Caco-2 (cell line): ENCODE data around the gene SIX5. TPM values are rescaled to one million over a fixed set of nuclear protein-coding genes. Genes with fewer than 3 reads are reported as not detected.
A peak's percentile ranks its signal among the peaks of the same experiment; 100 is the strongest.

Experiments used
- BruUV-seq: library from RNA; stranded (reverse); fragments of 400-500 nt; replicated peaks from 2 replicates; lab custom pipeline; 2021; lab: Mats Ljungman, UMichigan
- CTCF ChIA-PET: fragments of 300-600 bp; sonication (Branson Sonifier 250); formaldehyde crosslinking; loops from one replicate; lab custom pipeline; 2022; ENCODE audit warnings: antibody characterized with exemption; lab: Charles Lee
- POLR2A ChIA-PET: fragments of 300-600 bp; sonication (Branson Sonifier 250); formaldehyde crosslinking; loops from one replicate; lab custom pipeline; 2022; ENCODE audit warnings: antibody characterized with exemption; lab: Charles Lee
- DNase-seq, 2 experiments: peaks; one replicate each; pipeline versions ENCODE4 v3.0.0 to v3.0.0-alpha.2; 2020 to 2022
- H3K27me3 ChIP-seq: replicated peaks from 2 replicates; pipeline ENCODE4 v1.6.0; 2011; ENCODE audit warnings: low read length; ENCODE audit not compliant: control insufficient read depth, insufficient read depth
- H3K36me3 ChIP-seq: 2 replicates; pipeline ENCODE4 v1.5.1; 2011; ENCODE audit warnings: low read length; ENCODE audit not compliant: control insufficient read depth, insufficient read depth
- H3K4me1 ChIP-seq: fragments of 250-450 bp; sonication (Bioruptor Pico); 2 replicates; pipeline ENCODE4 v1.5.1; 2020; ENCODE audit warnings: mild to moderate bottlenecking
- H3K4me3 ChIP-seq: 2 replicates; pipeline ENCODE4 v1.5.1; 2011; ENCODE audit warnings: low read depth, mild to moderate bottlenecking, control low read depth, low read length
- H3K9me3 ChIP-seq: fragments of 250-450 bp; sonication (Bioruptor Pico); 2 replicates; pipeline ENCODE4 v1.5.1; 2020; ENCODE audit warnings: mild to moderate bottlenecking, moderate library complexity
- H3K27ac Mint-ChIP-seq: one replicate; pipeline ENCODE4 v1.8.0; 2022; ENCODE audit warnings: mixed read lengths; ENCODE audit not compliant: unreplicated experiment
- H3K27me3 Mint-ChIP-seq: one replicate; pipeline ENCODE4 v1.8.0; 2022; ENCODE audit warnings: mixed read lengths; ENCODE audit not compliant: insufficient read depth, unreplicated experiment
- H3K36me3 Mint-ChIP-seq: one replicate; pipeline ENCODE4 v1.8.0; 2022; ENCODE audit warnings: mild to moderate bottlenecking, mixed read lengths; ENCODE audit not compliant: insufficient read depth, unreplicated experiment
- H3K4me1 Mint-ChIP-seq: one replicate; pipeline ENCODE4 v1.8.0; 2022; ENCODE audit warnings: low read depth, mixed read lengths; ENCODE audit not compliant: unreplicated experiment
- H3K4me3 Mint-ChIP-seq: one replicate; pipeline ENCODE4 v1.8.0; 2022; ENCODE audit warnings: mild to moderate bottlenecking, moderate library complexity, mixed read lengths; ENCODE audit not compliant: unreplicated experiment
- H3K9me3 Mint-ChIP-seq: one replicate; pipeline ENCODE4 v1.8.0; 2022; ENCODE audit warnings: mixed read lengths; ENCODE audit not compliant: unreplicated experiment
- intact Hi-C: fragments of 100-400 bp; cut with micrococcal nuclease; formaldehyde crosslinking; loops from one replicate; pipeline ENCODE4 v1.10.0; 2022; ENCODE audit not compliant: unreplicated experiment
- total RNA-seq: library from RNA; stranded (reverse); gene quantifications from 2 replicates; pipeline ENCODE4 v1.2.3, GENCODE V29; 2022
- TF ChIP-seq, protein P1 (sequence below), 2 experiments: fragments of 200-600 bp in 1 of 2; IDR thresholded peaks; 1 replicate in 1 of 2; 2 replicates in 1 of 2; pipeline versions ENCODE4 v1.5.1 to v1.8.0; 2011 to 2022; ENCODE audit warnings: antibody characterized with exemption in 1 of 2, control low read depth in 1 of 2, inconsistent platforms in 1 of 2, low read depth in 1 of 2, low read length in 1 of 2, mild to moderate bottlenecking in 1 of 2, moderate library complexity in 1 of 2; ENCODE audit not compliant: insufficient read depth in 1 of 2, severe bottlenecking in 1 of 2, unreplicated experiment in 1 of 2

SIX5 gene
- total RNA-seq, 1 experiment from 2014 or later, result 28.6 TPM

DNA sequence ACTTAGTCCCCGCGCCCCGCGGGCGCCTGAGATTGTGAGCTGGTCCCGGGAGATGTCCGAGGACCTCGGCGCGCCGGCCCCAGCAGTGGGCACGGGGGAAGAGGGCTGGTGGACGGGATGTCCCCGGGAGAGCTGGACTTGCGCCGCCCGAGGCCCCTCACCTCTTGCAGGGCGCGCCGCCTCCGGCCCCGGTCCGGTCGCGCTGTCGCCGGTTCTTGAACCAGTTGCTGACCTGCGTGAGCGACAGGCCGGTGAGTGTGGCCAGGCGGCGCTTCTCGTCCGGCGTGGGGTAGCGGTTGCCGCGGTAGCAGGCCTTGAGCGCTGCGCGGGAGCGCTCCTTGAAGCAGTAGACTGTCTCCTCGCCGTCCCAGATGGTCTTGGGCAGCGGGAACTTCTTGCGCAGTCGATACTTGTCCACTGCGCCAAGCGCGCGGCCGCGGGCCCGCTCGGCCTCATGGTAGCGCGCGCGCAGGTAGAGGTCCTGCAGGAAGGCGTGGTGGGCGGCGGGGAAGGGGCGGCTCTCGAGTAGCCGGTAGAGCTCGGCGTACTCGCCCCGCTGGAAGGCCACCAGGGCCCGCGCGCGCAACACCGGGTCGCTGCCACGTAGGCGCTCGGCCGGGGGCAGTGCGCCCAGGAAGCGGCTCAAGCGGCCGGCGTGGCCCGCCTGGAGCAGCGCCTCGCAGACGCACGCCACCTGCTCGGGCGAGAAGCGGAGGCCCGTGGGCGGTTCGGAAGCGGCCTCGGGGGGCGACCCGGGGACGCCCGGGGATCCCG, 984 bp downstream of the SIX5 start:
- Mint-ChIP-seq H3K27ac (peak overlapping the region; percentile 79), H3K4me3 (peak overlapping the region; percentile 97), H3K36me3 (peaks cover 59% of the 10 kb centered on the region), H3K27me3 (no peaks in the 10 kb centered on the region), H3K4me1 (peaks cover 14% of the 10 kb centered on the region), H3K9me3 (no peaks in the 10 kb centered on the region)
- Histone ChIP-seq H3K4me3 (peak overlapping the region; percentile 68), H3K27me3 (no peaks in the 10 kb centered on the region), H3K4me1 (peaks cover 6% of the 10 kb centered on the region), H3K36me3 (no peaks in the 10 kb centered on the region), H3K9me3 (no peaks in the 10 kb centered on the region)
- intact Hi-C loops, result no loop called here
- ChIA-PET POLR2A (interaction anchor here (0.6 to 3.7 kb wide), 9 partner anchors 38 to 184 kb away, joined by 3 to 64 read pairs (median 7); partner anchors contain the start of genes FBXO46, IRF2BP1, QPCTL and SNRPD2), CTCF (interaction anchor here (0.8 to 3.1 kb wide), 6 partner anchors 11 to 114 kb away, joined by 3 to 82 read pairs (median 6); partner anchors contain the start of gene QPCTL)
- no TSS peak for BruUV-seq
- peak; percentile 79 for DNase-seq
- TF ChIP-seq, protein P1, sequence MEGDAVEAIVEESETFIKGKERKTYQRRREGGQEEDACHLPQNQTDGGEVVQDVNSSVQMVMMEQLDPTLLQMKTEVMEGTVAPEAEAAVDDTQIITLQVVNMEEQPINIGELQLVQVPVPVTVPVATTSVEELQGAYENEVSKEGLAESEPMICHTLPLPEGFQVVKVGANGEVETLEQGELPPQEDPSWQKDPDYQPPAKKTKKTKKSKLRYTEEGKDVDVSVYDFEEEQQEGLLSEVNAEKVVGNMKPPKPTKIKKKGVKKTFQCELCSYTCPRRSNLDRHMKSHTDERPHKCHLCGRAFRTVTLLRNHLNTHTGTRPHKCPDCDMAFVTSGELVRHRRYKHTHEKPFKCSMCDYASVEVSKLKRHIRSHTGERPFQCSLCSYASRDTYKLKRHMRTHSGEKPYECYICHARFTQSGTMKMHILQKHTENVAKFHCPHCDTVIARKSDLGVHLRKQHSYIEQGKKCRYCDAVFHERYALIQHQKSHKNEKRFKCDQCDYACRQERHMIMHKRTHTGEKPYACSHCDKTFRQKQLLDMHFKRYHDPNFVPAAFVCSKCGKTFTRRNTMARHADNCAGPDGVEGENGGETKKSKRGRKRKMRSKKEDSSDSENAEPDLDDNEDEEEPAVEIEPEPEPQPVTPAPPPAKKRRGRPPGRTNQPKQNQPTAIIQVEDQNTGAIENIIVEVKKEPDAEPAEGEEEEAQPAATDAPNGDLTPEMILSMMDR (IDR thresholded peaks at IDR 0.05; ENCODE audit: insufficient read depth in 1 of 2, low read depth in 1 of 2, low read length in 1 of 2, severe bottlenecking in 1 of 2, unreplicated experiment in 1 of 2), result no peak

DNA sequence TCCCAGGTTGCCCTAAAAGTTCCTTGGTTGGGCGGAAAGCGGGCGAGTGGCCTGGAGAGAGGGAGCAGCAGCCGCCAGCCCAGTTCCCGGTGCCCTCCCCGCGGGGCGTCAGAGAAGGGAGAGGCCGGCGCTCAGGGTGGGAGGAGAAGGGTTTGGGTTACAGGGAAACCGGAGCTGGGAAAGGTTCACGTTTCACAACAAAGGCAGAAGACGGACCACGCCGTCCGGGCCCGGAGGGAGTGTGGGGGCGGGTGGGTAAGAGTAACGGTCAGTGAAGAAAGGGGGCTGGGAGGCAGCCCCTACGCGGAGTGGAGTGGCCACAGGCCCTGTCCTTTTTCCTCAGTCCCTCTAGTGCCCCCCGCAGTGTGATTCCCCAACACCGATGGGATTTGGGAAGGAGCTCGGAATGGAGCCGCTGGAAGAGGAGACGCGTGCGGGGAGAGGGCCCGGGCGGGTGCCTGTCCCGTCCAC, 1.6 kb downstream of the SIX5 start:
- Histone ChIP-seq H3K9me3 (no peaks in the 10 kb centered on the region), H3K4me1 (peaks cover 6% of the 10 kb centered on the region), H3K27me3 (no peaks in the 10 kb centered on the region), H3K4me3 (peak overlapping the region; percentile 68), H3K36me3 (no peaks in the 10 kb centered on the region)
- peaks cover 52% of the 10 kb centered on the region for H3K36me3 Mint-ChIP-seq
- peak; percentile 72 to 74 for DNase-seq
- peaks cover 14% of the 10 kb centered on the region for H3K4me1 Mint-ChIP-seq
- H3K4me3 Mint-ChIP-seq, result peak overlapping the region; percentile 97
- BruUV-seq, result no TSS peak
- ChIA-PET CTCF (interaction anchor here (0.6 to 1.3 kb wide), 5 partner anchors 13 to 115 kb away, joined by 3 to 9 read pairs (median 3); partner anchors contain the start of gene QPCTL), POLR2A (interaction anchor here (0.6 to 3.7 kb wide), 6 partner anchors 37 to 119 kb away, joined by 3 to 64 read pairs (median 14); partner anchors contain the start of genes FBXO46, IRF2BP1, QPCTL and SNRPD2)
- H3K27ac Mint-ChIP-seq, result peak overlapping the region; percentile 79
- H3K27me3 Mint-ChIP-seq, result no peaks in the 10 kb centered on the region
- TF ChIP-seq, protein P1 (IDR thresholded peaks at IDR 0.05; ENCODE audit: insufficient read depth in 1 of 2, low read depth in 1 of 2, low read length in 1 of 2, severe bottlenecking in 1 of 2, unreplicated experiment in 1 of 2), result no peak
- no peaks in the 10 kb centered on the region for H3K9me3 Mint-ChIP-seq
- intact Hi-C loops, result no loop called here

DNA sequence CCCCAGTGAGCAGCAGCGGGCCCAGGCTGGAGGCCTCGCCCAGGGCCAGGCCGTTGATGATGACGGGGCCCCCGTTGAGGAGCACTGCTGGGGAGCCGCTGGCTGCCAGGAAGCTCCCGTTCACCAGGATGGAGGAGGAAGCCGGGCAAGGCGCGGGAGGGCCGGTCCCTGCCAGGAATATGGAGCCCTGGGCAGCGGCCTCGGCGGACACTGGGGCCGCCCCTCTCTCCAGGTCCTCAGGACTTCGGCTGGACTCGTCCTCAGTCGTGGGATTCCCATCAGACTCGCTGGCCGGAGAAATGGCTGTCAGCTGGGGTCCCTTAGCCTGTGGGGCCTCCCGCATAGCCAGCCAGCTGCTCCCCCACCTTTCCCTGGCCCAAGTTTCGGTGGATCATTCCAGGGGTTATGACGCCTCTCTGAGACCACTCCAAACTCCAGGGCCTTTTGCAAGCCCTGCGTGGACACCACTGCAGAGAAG, 2.1 kb downstream of the SIX5 start:
- H3K27ac Mint-ChIP-seq, result peak overlapping the region; percentile 79
- Histone ChIP-seq H3K36me3 (no peaks in the 10 kb centered on the region), H3K9me3 (no peaks in the 10 kb centered on the region), H3K4me1 (peaks cover 6% of the 10 kb centered on the region), H3K4me3 (peak overlapping the region; percentile 68), H3K27me3 (no peaks in the 10 kb centered on the region)
- BruUV-seq, result no TSS peak
- peaks cover 47% of the 10 kb centered on the region for H3K36me3 Mint-ChIP-seq
- intact Hi-C loops, result no loop called here
- peaks cover 14% of the 10 kb centered on the region for H3K4me1 Mint-ChIP-seq
- DNase-seq, result no peak
- ChIA-PET POLR2A (interaction anchor here (0.6 to 3.6 kb wide), 2 partner anchors 49 to 119 kb away, joined by 4 to 64 read pairs; partner anchors contain the start of gene IRF2BP1), CTCF (interaction anchor here (0.6 to 1.3 kb wide), 4 partner anchors 13 to 86 kb away, joined by 3 to 9 read pairs (median 6); partner anchors contain the start of gene QPCTL)
- no peaks in the 10 kb centered on the region for H3K9me3 Mint-ChIP-seq
- TF ChIP-seq, protein P1 (IDR thresholded peaks at IDR 0.05; ENCODE audit: insufficient read depth in 1 of 2, low read depth in 1 of 2, low read length in 1 of 2, severe bottlenecking in 1 of 2, unreplicated experiment in 1 of 2), result no peak
- H3K4me3 Mint-ChIP-seq, result peak overlapping the region; percentile 97
- no peaks in the 10 kb centered on the region for H3K27me3 Mint-ChIP-seq
